Measurements from ENCODE around the gene CUL9. TPM values are rescaled to one million over a fixed set of nuclear protein-coding genes. Genes with fewer than 3 reads are reported as not detected.

The CUL9 gene
- total RNA-seq, 1 donor from 2014 or later, result 11.1 TPM

GRCh38 chr6:43260791-43261190, 78.8 kb downstream of the CUL9 start:
- no peaks in the 10 kb centered on the region for H3K36me3 ChIP-seq (ENCODE audit: insufficient read depth, low read length)
- Mint-ChIP-seq H3K27me3 (ENCODE audit: low read depth, unreplicated experiment) (peaks cover 42% of the 10 kb centered on the region), H3K27ac (ENCODE audit: unreplicated experiment) (no peak overlapping the region), H3K4me3 (ENCODE audit: unreplicated experiment) (no peak overlapping the region), H3K36me3 (ENCODE audit: low read depth, unreplicated experiment) (no peaks in the 10 kb centered on the region), H3K9me3 (ENCODE audit: unreplicated experiment) (peaks cover 3% of the 10 kb centered on the region), H3K4me1 (ENCODE audit: low read depth, unreplicated experiment) (peaks cover 1% of the 10 kb centered on the region)
- no peak overlapping the region for H3K27ac ChIP-seq (ENCODE audit: low read depth, low read length)
- H3K79me2 ChIP-seq (ENCODE audit: insufficient read depth, low read length), result no peaks in the 10 kb centered on the region
- TF ChIP-seq CTCF (IDR thresholded peaks at IDR 0.05; ENCODE audit: insufficient read depth, low read depth, low read length), result no peak
- TF ChIP-seq EZH2 (IDR thresholded peaks at IDR 0.05; ENCODE audit: insufficient read depth, low read length), result no peak
- H3K27me3 ChIP-seq (ENCODE audit: insufficient read depth, low read length), result peaks cover 3% of the 10 kb centered on the region
- DNase-seq (ENCODE audit: low read depth), result no peak
- no peak for FAIRE-seq
- H4K20me1 ChIP-seq (ENCODE audit: insufficient read depth, low read length), result no peaks in the 10 kb centered on the region
- no peaks in the 10 kb centered on the region for H3K9me3 ChIP-seq (ENCODE audit: insufficient read depth, low read depth, low read length)
- H2AFZ ChIP-seq (ENCODE audit: low read depth, low read length), result no peak overlapping the region
- no peaks in the 10 kb centered on the region for H3K4me1 ChIP-seq (ENCODE audit: insufficient read depth, low read length)
- no peak overlapping the region for H3K9ac ChIP-seq (ENCODE audit: low read length)
- no peak overlapping the region for H3K4me2 ChIP-seq (ENCODE audit: low read length)
- H3K4me3 ChIP-seq (ENCODE audit: insufficient read depth, low read depth, low read length), result no peak overlapping the region

- no peak overlapping the region for H3K9ac ChIP-seq (ENCODE audit: low read length)
- Mint-ChIP-seq H3K9me3 (ENCODE audit: unreplicated experiment) (peaks cover 3% of the 10 kb centered on the region), H3K27me3 (ENCODE audit: low read depth, unreplicated experiment) (peaks cover 42% of the 10 kb centered on the region), H3K36me3 (ENCODE audit: low read depth, unreplicated experiment) (no peaks in the 10 kb centered on the region), H3K4me1 (ENCODE audit: low read depth, unreplicated experiment) (peaks cover 1% of the 10 kb centered on the region), H3K4me3 (ENCODE audit: unreplicated experiment) (no peak overlapping the region), H3K27ac (ENCODE audit: unreplicated experiment) (no peak overlapping the region)
- H3K27me3 ChIP-seq (ENCODE audit: insufficient read depth, low read length), result peaks cover 7% of the 10 kb centered on the region
- H3K4me3 ChIP-seq (ENCODE audit: insufficient read depth, low read depth, low read length), result no peak overlapping the region
- H3K9me3 ChIP-seq (ENCODE audit: insufficient read depth, low read depth, low read length), result no peaks in the 10 kb centered on the region
- H3K27ac ChIP-seq (ENCODE audit: low read depth, low read length), result no peak overlapping the region
- no peaks in the 10 kb centered on the region for H3K36me3 ChIP-seq (ENCODE audit: insufficient read depth, low read length)
- no peaks in the 10 kb centered on the region for H4K20me1 ChIP-seq (ENCODE audit: insufficient read depth, low read length)
- FAIRE-seq, result no peak
- no peaks in the 10 kb centered on the region for H3K79me2 ChIP-seq (ENCODE audit: insufficient read depth, low read length)
- H3K4me1 ChIP-seq (ENCODE audit: insufficient read depth, low read length), result no peaks in the 10 kb centered on the region
- no peak overlapping the region for H2AFZ ChIP-seq (ENCODE audit: low read depth, low read length)
- no peak overlapping the region for H3K4me2 ChIP-seq (ENCODE audit: low read length)
- no peak for TF ChIP-seq EZH2 (IDR thresholded peaks at IDR 0.05; ENCODE audit: insufficient read depth, low read length)
- no peak for TF ChIP-seq CTCF (IDR thresholded peaks at IDR 0.05; ENCODE audit: insufficient read depth, low read depth, low read length)
- DNase-seq (ENCODE audit: low read depth), result no peak
These were observed 79.2 kb downstream of the CUL9 start for GRCh38 chr6:43261198-43261597.

- DNase-seq (ENCODE audit: low read depth) (no peak), FAIRE-seq (no peak)
- H3K9me3 ChIP-seq (ENCODE audit: insufficient read depth, low read depth, low read length), result no peaks in the 10 kb centered on the region
- H3K4me2 ChIP-seq (ENCODE audit: low read length), result no peak overlapping the region
- H3K27me3 ChIP-seq (ENCODE audit: insufficient read depth, low read length), result peaks cover 3% of the 10 kb centered on the region
- H3K27me3 Mint-ChIP-seq (ENCODE audit: low read depth, unreplicated experiment), result peaks cover 42% of the 10 kb centered on the region
- no peak overlapping the region for H3K9ac ChIP-seq (ENCODE audit: low read length)
- no peak overlapping the region for H2AFZ ChIP-seq (ENCODE audit: low read depth, low read length)
- H3K79me2 ChIP-seq (ENCODE audit: insufficient read depth, low read length), result no peaks in the 10 kb centered on the region
- H3K4me3 ChIP-seq (ENCODE audit: insufficient read depth, low read depth, low read length), result no peak overlapping the region
- H3K4me1 ChIP-seq (ENCODE audit: insufficient read depth, low read length), result no peaks in the 10 kb centered on the region
- H3K36me3 ChIP-seq (ENCODE audit: insufficient read depth, low read length), result no peaks in the 10 kb centered on the region
- no peak overlapping the region for H3K27ac ChIP-seq (ENCODE audit: low read depth, low read length)
- H3K36me3 Mint-ChIP-seq (ENCODE audit: low read depth, unreplicated experiment), result no peaks in the 10 kb centered on the region
- no peaks in the 10 kb centered on the region for H4K20me1 ChIP-seq (ENCODE audit: insufficient read depth, low read length)
- TF ChIP-seq CTCF (IDR thresholded peaks at IDR 0.05; ENCODE audit: insufficient read depth, low read depth, low read length) (no peak), EZH2 (IDR thresholded peaks at IDR 0.05; ENCODE audit: insufficient read depth, low read length) (no peak)
- no peak overlapping the region for H3K27ac Mint-ChIP-seq (ENCODE audit: unreplicated experiment)
- H3K4me3 Mint-ChIP-seq (ENCODE audit: unreplicated experiment), result no peak overlapping the region
- H3K9me3 Mint-ChIP-seq (ENCODE audit: unreplicated experiment), result peaks cover 3% of the 10 kb centered on the region
- peaks cover 1% of the 10 kb centered on the region for H3K4me1 Mint-ChIP-seq (ENCODE audit: low read depth, unreplicated experiment)
These were observed 80.2 kb downstream of the CUL9 start for GRCh38 chr6:43262000-43262779.

All from astrocyte (in vitro differentiated cells and primary cell).